Adrenal gland (tissue), 5 donors: ENCODE data around the gene ACOT7.

ENCODE experiments used
- POLR2A ChIP-seq, 2 donors: fragments of 450-650 bp; IDR thresholded peaks; one replicate each; pipeline ENCODE4 v1.6.1; 2017; ENCODE audit warnings: antibody characterized with exemption in 2 of 2, mild to moderate bottlenecking in 2 of 2, moderate library complexity in 1 of 2
- TF ChIP-seq, protein P1 (sequence below), 6 experiments: fragments of 450-650 bp in 4 of 6; fragments of 200-600 bp in 2 of 6; sonication (generic) in 1 of 6; IDR thresholded peaks; 1 replicate in 5 of 6; 2 replicates in 1 of 6; pipeline versions ENCODE4 v1.5.1 to v1.8.0; 2016 to 2021; ENCODE audit warnings: antibody characterized with exemption in 6 of 6, mild to moderate bottlenecking in 2 of 6, moderate library complexity in 1 of 6
- donor health status: DM: no; HTN: no; CAD: no.

DNA sequence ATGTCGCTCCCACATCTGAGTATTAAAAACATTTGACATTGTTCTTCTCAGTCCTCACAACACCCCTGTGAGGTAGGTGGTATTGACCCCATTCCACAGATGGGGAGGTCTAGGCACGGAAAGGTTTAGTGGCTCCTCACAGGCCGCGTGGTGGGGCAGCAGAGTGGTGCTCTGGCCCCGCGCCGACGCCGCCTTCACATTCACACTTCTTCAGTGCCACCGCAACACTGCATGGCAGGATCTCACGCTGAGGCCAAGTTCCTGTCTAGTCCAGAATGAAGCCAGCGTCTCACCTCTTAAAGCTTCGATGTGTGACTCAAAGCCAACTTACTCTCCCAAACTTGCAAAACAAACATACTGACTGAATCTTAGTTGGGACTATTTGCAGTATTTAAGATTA is 169.9 kb downstream of the ACOT7 start:
- TF ChIP-seq, protein P1, sequence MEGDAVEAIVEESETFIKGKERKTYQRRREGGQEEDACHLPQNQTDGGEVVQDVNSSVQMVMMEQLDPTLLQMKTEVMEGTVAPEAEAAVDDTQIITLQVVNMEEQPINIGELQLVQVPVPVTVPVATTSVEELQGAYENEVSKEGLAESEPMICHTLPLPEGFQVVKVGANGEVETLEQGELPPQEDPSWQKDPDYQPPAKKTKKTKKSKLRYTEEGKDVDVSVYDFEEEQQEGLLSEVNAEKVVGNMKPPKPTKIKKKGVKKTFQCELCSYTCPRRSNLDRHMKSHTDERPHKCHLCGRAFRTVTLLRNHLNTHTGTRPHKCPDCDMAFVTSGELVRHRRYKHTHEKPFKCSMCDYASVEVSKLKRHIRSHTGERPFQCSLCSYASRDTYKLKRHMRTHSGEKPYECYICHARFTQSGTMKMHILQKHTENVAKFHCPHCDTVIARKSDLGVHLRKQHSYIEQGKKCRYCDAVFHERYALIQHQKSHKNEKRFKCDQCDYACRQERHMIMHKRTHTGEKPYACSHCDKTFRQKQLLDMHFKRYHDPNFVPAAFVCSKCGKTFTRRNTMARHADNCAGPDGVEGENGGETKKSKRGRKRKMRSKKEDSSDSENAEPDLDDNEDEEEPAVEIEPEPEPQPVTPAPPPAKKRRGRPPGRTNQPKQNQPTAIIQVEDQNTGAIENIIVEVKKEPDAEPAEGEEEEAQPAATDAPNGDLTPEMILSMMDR (IDR thresholded peaks at IDR 0.05), result no peak
- TF ChIP-seq POLR2A (IDR thresholded peaks at IDR 0.05), result no peak
